CD1c-positive myeloid dendritic cell (primary cell): Measurements from ENCODE around the gene MBNL1.
"Not testable (repeated sequence)": the region's sequence is repeated elsewhere in the genome, so short reads cannot be mapped to it uniquely, and the experiment has no call there.

Experiments used
- DNase-seq: peaks from one replicate; pipeline ENCODE4 v3.0.0-alpha.2; 2016; ENCODE audit errors: extremely low spot score

Gene MBNL1

GRCh38 chr3:152400887-152401286, 132.2 kb downstream of the MBNL1 start:
- DNase-seq = no peak

GRCh38 chr3:152402695-152403451, 134.1 kb downstream of the MBNL1 start:
- no peak for DNase-seq

DNA sequence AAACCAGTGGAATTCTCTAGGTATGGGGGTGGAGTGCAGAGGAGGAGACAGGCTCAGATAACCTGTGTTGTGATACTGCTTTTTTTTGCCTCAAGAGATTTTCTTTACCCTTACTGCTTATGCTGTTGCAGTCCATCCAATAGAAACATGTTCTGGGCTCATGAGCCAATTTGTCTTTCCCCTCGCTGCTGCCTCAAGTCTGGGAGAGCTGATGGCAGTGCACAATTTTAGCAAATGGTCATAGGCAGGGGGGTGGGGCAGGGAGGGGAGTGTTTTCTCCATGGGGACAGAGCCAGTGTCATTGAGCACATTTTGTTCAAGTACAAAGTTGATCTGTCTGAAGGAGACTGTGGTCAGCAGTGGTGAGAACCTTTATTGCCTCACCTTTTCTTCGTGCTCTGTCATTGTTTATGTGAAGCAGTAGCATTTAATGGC, 134.9 kb downstream of the MBNL1 start:
- no peak for DNase-seq

DNA sequence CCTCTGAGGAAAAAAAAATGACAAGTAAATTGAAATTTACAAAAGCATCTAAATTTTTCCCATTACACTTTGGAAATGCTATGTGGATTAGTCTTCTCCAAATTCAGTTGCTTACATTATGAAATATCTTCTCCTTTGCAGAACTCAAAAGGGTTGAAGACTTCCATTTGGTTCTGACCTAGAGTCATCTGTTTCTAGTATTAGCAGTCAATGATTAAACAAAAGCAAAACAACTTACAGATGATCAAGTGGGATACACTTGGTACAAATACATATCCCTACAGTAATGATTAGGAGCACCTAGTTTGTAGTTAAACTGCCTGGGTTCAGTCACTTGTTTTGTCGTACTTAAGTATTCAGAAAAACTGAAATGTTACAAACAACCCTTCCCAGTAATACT, 136.2 kb downstream of the MBNL1 start:
- no peak for DNase-seq

GRCh38 chr3:152405915-152406802, 137.4 kb downstream of the MBNL1 start:
- peak; percentile 79 for DNase-seq

- no peak for DNase-seq
Observed at GRCh38 chr3:152413240-152413639, 144.5 kb downstream of the MBNL1 start.

- no peak for DNase-seq
Observed at GRCh38 chr3:152416808-152417580, 148.3 kb downstream of the MBNL1 start.

- no peak for DNase-seq
Observed at GRCh38 chr3:152419748-152420147, 151.0 kb downstream of the MBNL1 start.

DNA sequence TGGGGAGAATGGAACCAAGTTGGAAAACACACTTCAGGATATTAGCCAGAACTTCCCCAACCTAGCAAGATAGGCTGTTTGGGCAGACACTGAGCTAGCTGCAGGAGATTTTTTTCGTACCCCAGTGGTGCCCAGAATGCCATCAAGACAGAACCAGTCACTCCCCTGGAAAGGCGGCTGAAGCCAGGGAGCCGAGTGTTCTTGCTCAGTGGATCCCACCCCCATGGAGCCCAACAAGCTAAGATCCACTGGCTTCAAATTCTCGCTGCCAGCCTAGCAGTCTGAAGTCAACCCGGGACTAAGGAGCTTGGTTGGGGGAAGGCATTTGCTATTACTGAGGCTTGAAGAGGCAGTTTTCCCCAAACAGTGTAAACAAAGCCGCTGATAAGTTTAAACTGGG, 152.4 kb downstream of the MBNL1 start:
- no peak for DNase-seq

- no peak for DNase-seq
Observed at GRCh38 chr3:152426393-152426792, 157.7 kb downstream of the MBNL1 start.

DNA sequence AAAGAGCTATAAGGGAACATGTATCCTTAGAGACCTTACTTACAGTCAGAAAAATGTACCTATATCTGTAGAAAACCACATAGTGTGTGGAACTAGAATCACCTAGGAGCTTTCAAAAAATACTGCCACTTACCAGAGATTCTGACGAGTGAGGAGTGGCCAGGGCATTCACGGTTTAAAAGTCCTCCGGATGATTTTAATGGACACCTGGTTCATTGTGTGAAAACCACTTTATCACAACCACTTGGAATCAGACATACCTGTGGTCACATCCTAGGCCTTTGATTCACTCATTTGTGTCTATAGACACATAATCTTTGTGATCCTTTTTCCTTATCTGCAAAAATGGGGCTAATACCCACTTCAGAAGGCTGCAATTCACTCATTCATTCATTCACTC, 159.8 kb downstream of the MBNL1 start:
- DNase-seq = no peak

DNA sequence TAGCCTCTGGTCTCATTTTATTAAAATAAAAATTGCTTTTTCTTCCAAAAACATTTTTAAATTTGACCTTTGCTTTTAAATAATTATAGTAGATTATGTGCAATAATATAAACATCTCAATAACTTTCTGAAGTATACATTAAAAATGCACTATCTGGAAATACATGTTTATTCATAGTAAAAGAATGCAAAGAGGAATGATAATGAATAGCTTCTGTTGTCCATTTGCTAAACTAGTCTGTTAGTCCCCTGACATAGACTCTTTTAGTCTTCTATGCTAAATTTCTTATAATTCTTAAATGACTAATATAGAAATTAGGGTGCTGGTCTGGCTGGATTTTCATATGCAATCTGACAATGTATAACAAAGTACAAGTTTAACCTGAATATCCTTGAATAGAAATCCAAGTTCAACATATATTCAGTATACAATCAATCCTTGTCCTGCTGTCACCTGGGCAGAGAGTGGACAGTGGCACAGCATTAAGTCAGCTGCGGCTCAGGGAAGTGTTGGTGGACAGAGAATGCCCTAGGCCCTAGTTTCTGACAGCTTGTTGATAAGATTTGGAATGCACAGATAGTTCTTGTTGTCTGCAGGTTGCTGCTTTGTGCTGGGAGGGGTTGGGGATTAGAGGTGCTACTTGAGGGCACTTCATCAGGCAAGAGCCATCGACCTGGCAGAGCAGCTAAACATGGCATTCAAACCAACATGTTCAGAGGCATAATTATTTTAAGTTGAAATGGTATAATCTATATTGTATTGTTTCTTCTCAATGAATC, 161.7 kb downstream of the MBNL1 start:
- no peak for DNase-seq

GRCh38 chr3:152434142-152434541, 165.4 kb downstream of the MBNL1 start:
- DNase-seq = no peak

GRCh38 chr3:152435210-152435609, 166.5 kb downstream of the MBNL1 start:
- DNase-seq = not testable (repeated sequence)

GRCh38 chr3:152436707-152437590, 168.2 kb downstream of the MBNL1 start:
- peak; percentile 46 for DNase-seq

DNA sequence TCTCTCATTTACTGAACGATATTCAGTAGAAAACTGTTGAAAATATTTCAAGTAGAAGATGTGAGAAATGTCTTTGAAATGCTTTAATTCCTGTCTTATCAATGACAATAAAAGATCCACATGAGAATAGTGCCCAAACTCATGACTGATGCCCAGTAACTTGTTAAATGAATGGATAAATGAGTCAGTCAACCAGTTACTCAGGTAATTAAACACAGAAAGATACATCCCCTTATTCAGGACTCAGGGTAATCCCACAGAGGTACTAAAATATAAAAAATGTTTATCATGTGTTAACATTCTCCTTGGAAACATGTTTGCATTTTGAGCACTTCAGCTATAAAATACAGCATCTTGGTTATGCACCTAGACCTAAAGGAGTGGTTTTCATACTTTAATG, 169.5 kb downstream of the MBNL1 start:
- no peak for DNase-seq

- DNase-seq = no peak
Observed at GRCh38 chr3:152438706-152439105, 170.0 kb downstream of the MBNL1 start.

- not testable (repeated sequence) for DNase-seq
Observed at GRCh38 chr3:152440243-152440642, 171.5 kb downstream of the MBNL1 start.

DNA sequence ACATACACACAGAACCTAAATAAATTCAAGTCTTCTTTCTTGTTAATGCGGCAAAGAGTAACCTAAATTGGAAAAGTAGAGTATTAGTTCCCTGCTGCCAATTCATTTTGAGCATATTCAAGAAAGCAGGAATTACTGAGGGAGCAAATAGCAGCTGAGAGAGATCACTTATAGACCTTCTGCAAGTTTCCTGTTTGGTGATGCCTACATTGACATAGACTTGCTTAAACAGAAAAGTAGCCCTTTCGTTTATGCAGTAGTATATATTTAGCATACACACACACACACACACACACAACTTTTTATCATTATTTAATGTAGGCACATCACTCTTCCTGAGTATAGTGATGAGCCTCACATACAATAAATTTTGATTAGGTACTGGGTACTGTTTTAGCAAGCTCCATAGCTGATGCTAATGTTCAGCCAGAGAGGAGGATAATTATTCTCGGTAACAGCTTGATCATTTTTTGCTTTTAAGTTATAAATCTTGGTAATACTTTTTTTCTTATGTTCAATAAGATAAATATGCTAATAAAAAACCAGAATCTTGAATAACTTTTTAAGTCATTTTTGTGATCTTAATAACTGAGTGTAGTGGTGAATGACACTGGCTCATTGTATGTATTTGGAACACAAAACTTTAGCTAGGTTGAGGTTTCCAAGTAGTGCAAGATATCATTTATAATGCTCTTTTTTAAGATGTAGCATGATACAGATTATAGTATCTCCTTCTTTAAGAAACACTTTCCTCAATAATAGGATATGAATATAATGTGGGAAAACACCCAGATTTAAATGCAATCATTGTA, 174.7 kb downstream of the MBNL1 start:
- DNase-seq = no peak
